NCI-H2227 (cell line): ENCODE data around the gene SPTLC2.
"Not testable (repeated sequence)": the region's sequence is repeated elsewhere in the genome, so short reads cannot be mapped to it uniquely, and the experiment has no call there.

Source experiments
- DNase-seq: peaks from one replicate; lab custom pipeline; 2025; ENCODE audit not compliant: unreplicated experiment; lab: John Stamatoyannopoulos, UW

The SPTLC2 gene

GRCh38 chr14:77554207-77554606, 62.2 kb downstream of the SPTLC2 start:
- no peak for DNase-seq

- no peak for DNase-seq
These were observed 67.0 kb downstream of the SPTLC2 start for GRCh38 chr14:77549451-77549850.

DNA sequence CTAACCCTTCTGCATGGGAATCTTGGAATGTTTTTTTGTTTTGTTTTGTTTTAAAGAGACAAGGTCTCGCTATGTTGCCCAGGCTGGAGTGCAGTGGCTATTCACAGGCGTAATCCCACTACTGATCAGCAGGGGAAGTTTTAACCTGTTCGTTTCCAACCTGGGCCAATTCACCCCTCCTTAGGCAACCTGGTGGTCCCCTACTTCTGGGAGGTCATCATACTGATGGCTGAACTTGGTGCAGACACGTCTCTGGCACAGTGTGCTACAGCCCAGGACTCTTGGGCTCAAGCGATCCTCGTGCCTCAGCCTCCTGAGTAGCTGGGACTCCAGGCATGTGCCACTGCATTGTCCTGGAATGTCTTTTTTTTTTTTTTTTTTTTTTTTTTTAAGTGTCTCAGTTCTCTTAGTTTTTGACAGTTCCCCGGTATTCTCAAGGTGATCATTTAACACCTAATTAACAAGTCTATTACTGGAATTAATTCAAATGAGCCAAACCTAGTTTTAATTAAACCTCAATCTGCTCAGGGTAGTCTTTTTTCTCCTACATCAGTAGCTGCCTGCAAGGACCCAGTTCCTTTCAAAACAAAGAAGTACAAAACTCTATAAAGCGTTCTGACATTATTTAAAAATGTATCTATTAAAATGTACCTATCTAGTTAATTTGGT, 68.8 kb downstream of the SPTLC2 start:
- DNase-seq: no peak

DNA sequence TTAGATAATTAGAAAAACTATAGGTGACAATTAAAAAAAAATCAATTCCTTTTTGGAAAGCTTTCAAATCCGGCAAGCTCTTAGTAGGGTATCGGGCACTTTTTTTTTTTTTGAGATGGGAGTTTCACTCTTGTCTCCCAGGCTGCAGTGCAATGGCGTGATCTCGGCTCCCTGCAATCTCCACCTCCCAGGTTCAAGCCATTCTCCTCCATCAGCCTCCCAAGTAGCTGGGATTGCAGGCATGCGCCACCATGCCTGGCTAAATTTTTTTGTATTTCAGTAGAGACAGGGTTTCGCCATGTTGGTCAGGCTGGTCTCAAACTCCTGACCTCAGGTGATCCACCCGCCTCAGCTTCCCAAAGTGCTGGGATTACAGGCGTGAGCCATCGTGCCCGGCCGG, 71.3 kb downstream of the SPTLC2 start:
- not testable (repeated sequence) for DNase-seq

- no peak for DNase-seq
These were observed 71.9 kb downstream of the SPTLC2 start for GRCh38 chr14:77544571-77544970.

- no peak for DNase-seq
These were observed 72.7 kb downstream of the SPTLC2 start for GRCh38 chr14:77543637-77544334.

- DNase-seq: no peak
These were observed 73.2 kb downstream of the SPTLC2 start for GRCh38 chr14:77543240-77543551.

DNA sequence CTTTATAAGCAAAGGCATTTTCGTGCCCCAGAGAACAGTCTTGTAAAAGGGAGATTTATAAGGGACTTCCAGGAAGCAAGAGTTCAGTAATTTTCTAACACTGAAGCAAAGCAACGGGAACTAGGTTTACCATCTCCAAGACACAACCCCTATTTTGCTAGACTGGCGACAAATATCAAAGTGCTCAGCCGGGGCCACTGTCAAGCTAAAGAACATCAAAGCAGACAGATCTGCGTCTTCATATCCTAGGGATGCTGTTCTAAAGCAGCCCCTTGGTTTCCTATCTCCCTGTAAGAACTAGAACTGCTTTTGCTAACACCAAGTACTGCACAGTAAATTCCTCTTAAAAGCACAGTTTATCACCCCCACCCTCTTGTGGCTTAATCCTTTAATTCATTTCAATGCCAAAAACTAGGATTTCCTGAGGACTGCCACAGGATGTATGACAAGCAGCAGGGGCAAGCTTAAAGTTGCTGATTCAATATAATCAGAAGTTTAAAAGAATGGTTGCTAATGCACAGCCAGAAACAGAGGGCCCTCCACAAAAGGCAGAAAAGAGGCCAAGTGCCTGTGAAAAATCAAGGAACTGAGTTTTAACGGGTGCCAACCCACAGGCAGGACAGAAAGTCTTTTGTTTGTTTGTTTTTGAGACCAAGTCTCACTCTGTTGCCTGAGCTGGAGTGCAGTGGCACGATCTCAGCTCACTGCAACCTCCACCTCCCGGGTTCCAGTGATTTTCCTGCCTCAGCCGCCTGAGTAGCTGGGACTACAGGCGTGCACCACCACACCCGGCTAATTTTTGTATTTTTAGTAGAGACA, 73.8 kb downstream of the SPTLC2 start:
- no peak for DNase-seq

DNA sequence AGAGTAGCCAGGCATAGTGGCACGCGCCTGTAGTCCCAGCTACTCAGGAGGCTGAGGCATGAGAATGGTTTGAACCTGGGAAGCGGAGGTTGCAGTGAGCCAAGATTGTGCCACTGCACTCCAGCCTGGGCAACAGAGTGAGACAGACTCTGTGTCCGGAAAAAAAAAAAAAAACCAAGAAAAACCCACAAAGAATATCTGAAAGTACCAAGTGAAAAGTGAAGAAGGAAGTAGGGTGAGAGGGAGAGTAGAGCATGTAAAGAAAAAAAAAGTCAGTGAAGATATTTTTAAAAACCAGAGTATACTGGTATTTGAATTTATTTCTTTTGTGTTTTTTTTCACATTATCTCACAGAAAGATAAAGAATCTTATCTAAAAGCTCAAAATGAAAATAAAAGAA, 74.5 kb downstream of the SPTLC2 start:
- DNase-seq: no peak

- not testable (repeated sequence) for DNase-seq
These were observed 79.5 kb downstream of the SPTLC2 start for GRCh38 chr14:77536951-77537350.

DNA sequence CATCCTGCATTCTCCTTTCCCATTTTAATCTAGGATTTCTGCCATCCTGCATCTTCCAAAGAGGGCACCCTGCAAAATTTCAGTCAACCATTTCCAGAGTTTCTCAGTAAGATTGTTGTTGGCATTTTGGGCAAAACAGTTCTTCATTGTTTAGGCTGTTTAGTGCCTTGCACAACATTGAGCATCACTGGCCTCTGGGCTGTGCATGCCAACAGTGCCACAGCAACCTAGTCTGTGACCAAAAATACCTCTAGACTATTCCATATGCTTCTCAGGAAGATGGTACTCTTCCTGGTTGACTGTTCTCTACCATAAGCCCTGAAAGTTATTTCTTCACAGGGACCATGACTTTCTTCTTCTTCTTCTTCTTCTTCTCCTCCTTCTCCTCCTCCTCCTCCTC, 85.4 kb downstream of the SPTLC2 start:
- no peak for DNase-seq

GRCh38 chr14:77529963-77530362, 86.5 kb downstream of the SPTLC2 start:
- DNase-seq: no peak

DNA sequence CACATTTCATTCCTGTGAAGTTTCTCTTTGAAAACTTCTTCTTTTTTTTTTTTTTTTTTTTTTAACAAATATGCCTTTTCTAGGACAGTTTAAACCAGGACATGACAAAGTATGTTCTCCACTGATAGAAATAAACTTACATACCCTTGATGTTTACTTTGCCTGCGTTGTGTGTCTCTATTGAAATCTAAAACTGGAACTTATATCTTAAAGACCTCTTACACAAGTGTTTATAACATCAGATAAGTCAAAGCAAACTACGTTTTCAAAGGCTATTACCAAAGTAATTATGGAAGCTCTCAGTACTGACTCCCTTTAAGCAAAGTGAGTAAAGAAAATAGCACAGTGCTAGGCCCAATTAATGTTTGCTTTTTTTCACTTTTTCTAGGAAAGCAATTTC, 87.2 kb downstream of the SPTLC2 start:
- no peak for DNase-seq

DNA sequence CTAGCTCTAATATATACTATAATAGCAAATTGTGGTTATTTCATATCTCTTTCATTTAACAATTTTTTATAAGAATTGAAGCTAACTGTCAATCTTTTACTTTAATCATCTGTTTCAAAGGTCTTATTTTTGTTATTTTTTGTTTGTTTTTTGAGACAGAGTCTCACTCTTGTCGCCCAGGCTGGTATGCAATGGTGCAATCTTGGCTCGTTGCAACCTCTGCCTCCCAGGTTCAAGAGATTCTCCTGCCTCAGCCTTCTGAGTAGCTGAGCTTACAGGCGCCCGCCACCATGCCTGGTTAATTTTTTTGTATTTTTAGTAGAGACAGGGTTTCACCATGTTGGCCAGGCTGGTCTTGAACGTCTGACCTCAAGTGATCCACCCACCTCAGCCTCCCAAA, 87.7 kb downstream of the SPTLC2 start:
- DNase-seq: not testable (repeated sequence)

- no peak for DNase-seq
These were observed 90.2 kb downstream of the SPTLC2 start for GRCh38 chr14:77526266-77526665.

GRCh38 chr14:77524536-77524935, 91.9 kb downstream of the SPTLC2 start:
- DNase-seq: no peak

DNA sequence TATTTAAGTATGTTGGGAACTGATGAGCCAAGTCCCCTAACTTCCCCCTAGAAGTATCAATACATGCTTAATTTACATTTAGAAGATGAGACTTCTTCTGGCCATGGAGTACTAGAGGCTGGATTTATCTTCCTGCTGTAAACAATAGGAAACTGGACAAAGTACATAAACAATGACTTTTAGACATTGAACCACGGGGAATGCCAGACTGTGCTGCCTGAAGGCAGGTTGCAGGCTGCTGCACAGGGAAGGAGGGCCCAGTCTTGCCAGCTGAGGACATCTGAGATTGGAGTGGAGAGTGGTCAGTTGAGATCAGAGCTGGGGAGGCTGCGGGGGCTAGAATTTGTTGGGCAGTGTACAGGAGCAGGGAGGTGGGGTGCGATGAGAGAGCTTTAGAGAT, 93.3 kb downstream of the SPTLC2 start:
- no peak for DNase-seq

GRCh38 chr14:77520555-77520954, 95.9 kb downstream of the SPTLC2 start:
- DNase-seq: no peak

- DNase-seq: no peak
These were observed 100.3 kb downstream of the SPTLC2 start for GRCh38 chr14:77516126-77516525.

- no peak for DNase-seq
These were observed 104.8 kb downstream of the SPTLC2 start for GRCh38 chr14:77511486-77512162.

GRCh38 chr14:77509366-77509765, 107.1 kb downstream of the SPTLC2 start:
- DNase-seq: no peak

GRCh38 chr14:77508876-77509275, 107.6 kb downstream of the SPTLC2 start:
- no peak for DNase-seq
